ENCODE results near the gene CCR3.

DNA sequence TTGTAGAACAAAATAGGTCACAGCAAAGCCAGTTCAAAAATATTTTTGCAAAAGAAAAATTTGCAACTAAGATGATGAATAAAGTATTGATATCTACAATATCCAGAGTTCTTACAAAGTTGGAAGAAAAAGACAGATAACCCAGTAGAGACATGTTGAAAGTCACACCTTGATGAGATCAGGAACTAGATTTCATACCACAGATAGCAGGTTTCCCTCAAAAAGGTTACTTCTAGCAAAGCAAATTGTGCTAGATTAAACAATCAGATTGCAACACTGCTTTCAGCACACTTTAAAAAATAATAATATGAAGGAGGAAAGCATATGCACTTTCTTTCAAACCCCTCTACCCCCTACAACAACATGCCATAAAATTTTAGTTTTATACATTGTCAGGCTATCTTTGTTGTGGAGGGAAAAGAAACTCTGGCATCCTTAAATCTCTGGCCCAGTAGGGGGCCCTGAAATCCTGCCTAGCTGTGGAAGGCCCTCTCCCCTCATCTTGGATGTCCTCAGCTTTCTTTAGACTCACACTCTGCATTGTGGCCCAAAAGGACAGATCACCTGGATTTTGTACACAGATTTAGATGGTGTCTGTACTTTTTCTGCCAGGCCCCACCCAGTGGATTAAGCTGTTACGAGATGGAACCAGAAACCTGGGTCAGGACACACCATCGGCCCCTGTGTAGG, 50.9 kb downstream of the CCR3 start:
- TF ChIP-seq CTCF (IDR thresholded peaks at IDR 0.05) (no peak), POLR2A (IDR thresholded peaks at IDR 0.05) (no peak)

Measured in thyroid gland (tissue), 4 donors.